OCI-LY3 (cell line): ENCODE results near the gene TCN2.

Experiments used
- H2AFZ ChIP-seq: fragments of 200-600, 300-600 bp; shearing (Covaris generic); 2 replicates; pipeline ENCODE4 v1.6.0; 2014; ENCODE audit warnings: antibody characterized with exemption, low read depth, low read length
- H3K27ac ChIP-seq: fragments of 200-600, 300-600 bp; sonication (generic); 2 replicates; pipeline ENCODE4 v1.5.1; 2014; ENCODE audit warnings: mild to moderate bottlenecking, low read length, moderate library complexity, mixed read lengths
- H3K27me3 ChIP-seq: fragments of 200-600, 300-600 bp; sonication (generic); 2 replicates; pipeline ENCODE4 v1.6.1; 2014; ENCODE audit warnings: low read depth, low read length, mixed read lengths
- H3K36me3 ChIP-seq: fragments of 200-600, 300-600 bp; sonication (generic); replicated peaks from 2 replicates; pipeline ENCODE3; 2014; ENCODE audit warnings: low read depth, low read length, mixed read lengths
- H3K4me1 ChIP-seq: fragments of 300-600, 200-600 bp; sonication (generic); 2 replicates; pipeline ENCODE4 v1.6.1; 2014; ENCODE audit warnings: low read length, mixed read lengths
- H3K4me2 ChIP-seq: fragments of 200-600, 300-600 bp; sonication (generic); 2 replicates; pipeline ENCODE4 v1.6.1; 2014; ENCODE audit warnings: low read length, mixed read lengths
- H3K4me3 ChIP-seq: fragments of 300-600, 200-600 bp; sonication (generic); 2 replicates; pipeline ENCODE4 v1.5.1; 2014; ENCODE audit warnings: antibody characterized with exemption, mild to moderate bottlenecking, low read length, moderate library complexity
- H3K79me2 ChIP-seq: fragments of 300-600, 200-600 bp; shearing (Covaris generic); 2 replicates; pipeline ENCODE4 v1.6.1; 2014; ENCODE audit warnings: mild to moderate bottlenecking, low read length, mixed read lengths
- H3K9ac ChIP-seq: fragments of 300-600, 200-600 bp; shearing (Covaris generic); 2 replicates; pipeline ENCODE4 v1.6.0; 2014; ENCODE audit warnings: mild to moderate bottlenecking, low read length, moderate library complexity
- H3K9me3 ChIP-seq: fragments of 200-600, 300-600 bp; shearing (Covaris generic); 2 replicates; pipeline ENCODE4 v1.6.1; 2014; ENCODE audit warnings: low read length, mixed read lengths; ENCODE audit not compliant: insufficient read depth
- H4K20me1 ChIP-seq: fragments of 200-600, 300-600 bp; sonication (generic); 2 replicates; pipeline ENCODE4 v1.6.1; 2016; ENCODE audit warnings: low read length, mixed read lengths; ENCODE audit not compliant: insufficient read depth
- EZH2phosphoT487 ChIP-seq: fragments of 200-600 bp; shearing (Covaris generic); IDR thresholded peaks from 2 replicates; pipeline ENCODE4 v1.6.1; 2018; ENCODE audit warnings: antibody characterized with exemption, mixed run types, low read depth
- TF ChIP-seq, protein P1 (sequence below): fragments of 200-600, 300-600 bp; sonication (generic); IDR thresholded peaks from 2 replicates; pipeline ENCODE4 v1.5.1; 2014; ENCODE audit warnings: antibody characterized with exemption, low read length, low read depth

TCN2 gene

DNA sequence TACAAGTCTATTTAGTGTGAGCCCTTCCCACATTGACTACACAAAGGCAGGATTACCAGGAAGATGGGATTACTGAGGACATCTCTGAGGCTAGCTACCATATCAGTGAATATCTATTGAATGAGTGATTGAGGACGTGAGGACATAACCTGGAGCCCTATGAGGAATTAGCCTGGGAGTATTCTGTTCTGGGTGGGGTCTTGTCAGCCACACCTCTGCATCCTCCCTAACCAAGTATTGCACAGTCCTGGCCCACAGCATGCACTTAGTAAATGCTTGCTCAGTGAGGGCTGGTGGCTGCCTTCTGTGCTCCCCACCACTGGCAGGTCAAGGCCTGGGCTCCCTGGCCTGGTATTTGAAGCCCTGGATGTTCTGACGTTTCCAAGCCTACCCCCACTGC lies 45.9 kb downstream of the TCN2 start:
- no peak overlapping the region for H3K27ac ChIP-seq
- H3K79me2 ChIP-seq = no peaks in the 10 kb centered on the region
- no peak for TF ChIP-seq EZH2phosphoT487
- TF ChIP-seq, protein P1, sequence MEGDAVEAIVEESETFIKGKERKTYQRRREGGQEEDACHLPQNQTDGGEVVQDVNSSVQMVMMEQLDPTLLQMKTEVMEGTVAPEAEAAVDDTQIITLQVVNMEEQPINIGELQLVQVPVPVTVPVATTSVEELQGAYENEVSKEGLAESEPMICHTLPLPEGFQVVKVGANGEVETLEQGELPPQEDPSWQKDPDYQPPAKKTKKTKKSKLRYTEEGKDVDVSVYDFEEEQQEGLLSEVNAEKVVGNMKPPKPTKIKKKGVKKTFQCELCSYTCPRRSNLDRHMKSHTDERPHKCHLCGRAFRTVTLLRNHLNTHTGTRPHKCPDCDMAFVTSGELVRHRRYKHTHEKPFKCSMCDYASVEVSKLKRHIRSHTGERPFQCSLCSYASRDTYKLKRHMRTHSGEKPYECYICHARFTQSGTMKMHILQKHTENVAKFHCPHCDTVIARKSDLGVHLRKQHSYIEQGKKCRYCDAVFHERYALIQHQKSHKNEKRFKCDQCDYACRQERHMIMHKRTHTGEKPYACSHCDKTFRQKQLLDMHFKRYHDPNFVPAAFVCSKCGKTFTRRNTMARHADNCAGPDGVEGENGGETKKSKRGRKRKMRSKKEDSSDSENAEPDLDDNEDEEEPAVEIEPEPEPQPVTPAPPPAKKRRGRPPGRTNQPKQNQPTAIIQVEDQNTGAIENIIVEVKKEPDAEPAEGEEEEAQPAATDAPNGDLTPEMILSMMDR = no peak
- no peak overlapping the region for H2AFZ ChIP-seq
- no peak overlapping the region for H3K9ac ChIP-seq
- H3K4me1 ChIP-seq = peaks cover 29% of the 10 kb centered on the region
- H3K27me3 ChIP-seq = no peaks in the 10 kb centered on the region
- H3K36me3 ChIP-seq = no peaks in the 10 kb centered on the region
- H3K4me2 ChIP-seq = no peak overlapping the region
- H3K4me3 ChIP-seq = no peak overlapping the region
- no peaks in the 10 kb centered on the region for H4K20me1 ChIP-seq
- H3K9me3 ChIP-seq = no peaks in the 10 kb centered on the region

DNA sequence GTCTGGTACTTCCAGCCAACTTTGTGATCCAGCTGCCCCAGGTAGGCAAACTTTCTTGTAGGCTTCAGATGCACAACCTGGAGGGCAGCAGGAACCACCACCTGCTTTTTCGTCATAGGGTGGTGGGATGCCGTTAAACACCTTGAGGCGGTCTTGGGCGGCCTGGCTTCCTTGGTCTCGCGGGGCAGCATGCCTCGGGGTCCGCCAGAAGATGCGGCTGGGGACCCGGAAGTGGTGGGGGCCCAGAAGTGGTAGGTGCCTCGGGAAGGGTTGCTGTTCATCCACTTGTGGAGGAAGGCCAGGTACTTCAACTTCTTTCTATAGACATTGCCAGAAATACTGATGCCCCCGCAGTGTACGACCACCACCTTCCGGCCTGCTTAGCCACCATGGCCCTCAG lies 47.4 kb downstream of the TCN2 start:
- no peaks in the 10 kb centered on the region for H4K20me1 ChIP-seq
- H3K4me3 ChIP-seq = no peak overlapping the region
- no peak overlapping the region for H3K9ac ChIP-seq
- H3K36me3 ChIP-seq = no peaks in the 10 kb centered on the region
- no peaks in the 10 kb centered on the region for H3K79me2 ChIP-seq
- no peaks in the 10 kb centered on the region for H3K9me3 ChIP-seq
- H3K4me1 ChIP-seq = peaks cover 13% of the 10 kb centered on the region
- H3K27ac ChIP-seq = no peak overlapping the region
- no peak overlapping the region for H2AFZ ChIP-seq
- H3K4me2 ChIP-seq = no peak overlapping the region
- TF ChIP-seq, protein P1 = no peak
- no peak for TF ChIP-seq EZH2phosphoT487
- H3K27me3 ChIP-seq = no peaks in the 10 kb centered on the region

DNA sequence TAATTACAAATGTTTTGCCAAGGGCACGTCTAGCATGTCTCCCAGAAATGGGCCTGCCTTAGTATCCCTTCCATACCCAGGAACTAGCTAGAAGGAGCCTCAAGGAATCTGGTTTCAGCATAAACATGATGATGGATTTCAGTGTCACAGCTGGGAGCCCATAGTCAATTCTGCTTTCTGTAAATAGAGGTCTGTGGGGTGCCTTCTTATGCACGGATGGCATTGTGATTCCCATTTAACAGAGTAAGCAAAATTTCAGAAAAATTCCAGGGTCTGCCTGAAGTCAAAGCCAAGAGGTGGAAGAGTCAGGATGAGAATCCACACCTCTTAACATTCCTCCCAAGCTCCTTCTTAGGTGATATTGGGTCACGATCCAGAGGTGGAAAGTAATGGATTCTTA lies 48.6 kb downstream of the TCN2 start:
- H3K36me3 ChIP-seq = no peaks in the 10 kb centered on the region
- no peaks in the 10 kb centered on the region for H3K79me2 ChIP-seq
- no peaks in the 10 kb centered on the region for H4K20me1 ChIP-seq
- H3K4me1 ChIP-seq = peaks cover 4% of the 10 kb centered on the region; the same call in 1 of the 2 replicates
- no peak overlapping the region for H3K4me3 ChIP-seq
- no peak overlapping the region for H3K4me2 ChIP-seq
- no peaks in the 10 kb centered on the region for H3K27me3 ChIP-seq
- H3K27ac ChIP-seq = no peak overlapping the region
- no peak overlapping the region for H2AFZ ChIP-seq
- TF ChIP-seq, protein P1 = no peak
- TF ChIP-seq EZH2phosphoT487 = no peak
- no peaks in the 10 kb centered on the region for H3K9me3 ChIP-seq
- H3K9ac ChIP-seq = no peak overlapping the region

DNA sequence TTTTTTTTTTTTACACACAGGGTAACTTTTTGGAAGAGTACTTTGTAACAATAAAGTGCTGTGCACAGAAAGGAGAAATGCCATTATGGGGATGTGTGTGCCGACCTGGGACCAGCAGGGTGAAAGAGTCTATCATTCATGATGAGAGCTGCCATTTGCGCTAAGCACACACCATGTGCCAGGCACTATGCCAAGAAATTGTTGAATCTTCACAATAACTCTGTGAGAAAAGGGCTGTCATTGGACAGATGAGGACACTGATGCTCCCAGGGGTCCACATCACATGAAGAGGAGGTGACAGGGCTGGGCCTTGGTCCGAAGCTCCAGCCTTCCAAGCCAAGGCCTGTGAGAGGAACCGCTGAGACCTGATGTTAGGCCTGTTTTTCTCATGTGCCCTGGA lies 55.1 kb downstream of the TCN2 start:
- Histone ChIP-seq H3K4me1 (peaks cover 5% of the 10 kb centered on the region), H3K36me3 (no peaks in the 10 kb centered on the region), H4K20me1 (no peaks in the 10 kb centered on the region), H3K27ac (no peak overlapping the region), H3K79me2 (no peaks in the 10 kb centered on the region), H3K4me3 (no peak overlapping the region), H3K27me3 (no peaks in the 10 kb centered on the region), H3K9ac (no peak overlapping the region), H3K9me3 (no peaks in the 10 kb centered on the region), H3K4me2 (no peak overlapping the region), H2AFZ (no peak overlapping the region)
- no peak for TF ChIP-seq EZH2phosphoT487
- TF ChIP-seq, protein P1 = no peak
